ENCODE data around the gene PRM3.

DNA sequence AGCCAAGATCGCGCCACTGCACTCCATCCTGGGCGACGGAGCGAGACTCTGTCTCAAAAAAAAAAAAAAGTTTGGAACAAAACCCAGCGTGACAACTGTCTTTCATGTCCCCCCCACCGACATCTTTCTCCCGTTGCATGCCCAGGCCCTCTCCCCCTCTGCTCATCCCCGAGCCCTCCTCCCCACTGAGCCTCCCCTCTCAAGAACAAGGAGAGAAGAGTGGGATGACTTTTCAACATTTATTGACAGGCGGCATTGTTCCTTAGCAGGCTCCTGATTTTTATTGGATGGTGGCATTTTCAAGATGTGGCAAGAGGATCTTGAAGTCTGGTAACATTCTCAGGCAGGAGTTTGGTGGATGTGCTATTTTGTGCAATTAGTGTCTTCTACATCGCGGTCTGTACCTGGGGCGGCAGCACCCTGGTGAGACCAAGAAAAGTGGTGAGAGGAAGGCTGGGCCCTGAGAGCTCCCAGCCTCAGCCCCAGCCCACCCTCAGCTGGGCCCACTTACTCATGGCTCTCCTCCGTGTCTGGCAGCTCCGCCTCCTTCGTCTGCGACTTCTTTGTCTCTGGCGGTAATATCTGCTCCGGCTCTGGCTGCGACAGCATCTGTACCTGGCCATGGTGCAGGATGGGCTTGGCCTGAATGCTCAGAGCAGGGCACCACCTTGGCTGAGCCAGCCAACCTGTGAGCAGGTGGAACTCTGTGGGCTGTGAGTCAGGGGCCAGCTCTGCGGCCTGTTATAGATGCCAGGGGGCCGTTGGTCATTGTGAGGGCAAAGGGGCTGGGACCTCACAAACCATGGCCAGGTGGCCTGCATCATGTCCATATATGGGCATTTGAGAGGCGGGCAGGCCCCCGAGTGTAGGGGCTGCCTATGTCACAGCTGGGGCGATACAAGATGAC is 7.4 kb upstream of the PRM3 start, which contains the start of gene PRM1:
- TF ChIP-seq, protein P1, sequence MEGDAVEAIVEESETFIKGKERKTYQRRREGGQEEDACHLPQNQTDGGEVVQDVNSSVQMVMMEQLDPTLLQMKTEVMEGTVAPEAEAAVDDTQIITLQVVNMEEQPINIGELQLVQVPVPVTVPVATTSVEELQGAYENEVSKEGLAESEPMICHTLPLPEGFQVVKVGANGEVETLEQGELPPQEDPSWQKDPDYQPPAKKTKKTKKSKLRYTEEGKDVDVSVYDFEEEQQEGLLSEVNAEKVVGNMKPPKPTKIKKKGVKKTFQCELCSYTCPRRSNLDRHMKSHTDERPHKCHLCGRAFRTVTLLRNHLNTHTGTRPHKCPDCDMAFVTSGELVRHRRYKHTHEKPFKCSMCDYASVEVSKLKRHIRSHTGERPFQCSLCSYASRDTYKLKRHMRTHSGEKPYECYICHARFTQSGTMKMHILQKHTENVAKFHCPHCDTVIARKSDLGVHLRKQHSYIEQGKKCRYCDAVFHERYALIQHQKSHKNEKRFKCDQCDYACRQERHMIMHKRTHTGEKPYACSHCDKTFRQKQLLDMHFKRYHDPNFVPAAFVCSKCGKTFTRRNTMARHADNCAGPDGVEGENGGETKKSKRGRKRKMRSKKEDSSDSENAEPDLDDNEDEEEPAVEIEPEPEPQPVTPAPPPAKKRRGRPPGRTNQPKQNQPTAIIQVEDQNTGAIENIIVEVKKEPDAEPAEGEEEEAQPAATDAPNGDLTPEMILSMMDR (IDR thresholded peaks at IDR 0.05): no peak
- no peak for TF ChIP-seq POLR2A (IDR thresholded peaks at IDR 0.05)

Data from sigmoid colon (tissue), 3 donors.